CD14-positive monocyte (primary cell): ENCODE data around the gene CALD1. TPM values are rescaled to one million over a fixed set of nuclear protein-coding genes. Genes with fewer than 3 reads are reported as not detected.

Experiments used
- DNase-seq, 3 donors: peaks; one replicate each; pipeline ENCODE4 v3.0.0-alpha.2; 2011 to 2022
- H2AFZ ChIP-seq: 2 replicates; pipeline ENCODE4 v1.6.0; 2012; ENCODE audit warnings: mild to moderate bottlenecking, low read depth, low read length, inconsistent platforms; ENCODE audit not compliant: insufficient read depth, poor library complexity, severe bottlenecking
- H3K27ac ChIP-seq, 2 donors: 1 replicate in 1 of 2; 2 replicates in 1 of 2; pipeline ENCODE4 v1.5.1; 2012 to 2013; ENCODE audit warnings: low read length in 2 of 2, control low read depth in 1 of 2, inconsistent platforms in 1 of 2, low read depth in 1 of 2, mild to moderate bottlenecking in 1 of 2
- H3K27me3 ChIP-seq, 2 donors: one replicate each; pipeline versions ENCODE4 v1.6.0 to v1.6.1; 2011 to 2013; ENCODE audit warnings: low read length in 2 of 2; ENCODE audit not compliant: control insufficient read depth in 2 of 2, insufficient read depth in 2 of 2
- H3K36me3 ChIP-seq, 2 donors: replicated peaks in 1 of 2; 1 replicate in 1 of 2; 2 replicates in 1 of 2; pipeline versions ENCODE4 v1.5.1 to v1.6.1; 2012 to 2013; ENCODE audit warnings: low read length in 2 of 2, control low read depth in 1 of 2, inconsistent platforms in 1 of 2, mild to moderate bottlenecking in 1 of 2; ENCODE audit not compliant: insufficient read depth in 2 of 2, control insufficient read depth in 1 of 2
- H3K4me1 ChIP-seq, 2 donors: 1 replicate in 1 of 2; 2 replicates in 1 of 2; pipeline versions ENCODE4 v1.5.1 to v1.6.1; 2012 to 2013; ENCODE audit warnings: low read length in 2 of 2, control low read depth in 1 of 2, inconsistent platforms in 1 of 2, mild to moderate bottlenecking in 1 of 2, moderate library complexity in 1 of 2; ENCODE audit not compliant: insufficient read depth in 2 of 2, control insufficient read depth in 1 of 2
- H3K4me2 ChIP-seq: replicated peaks from 2 replicates; pipeline ENCODE3; 2012; ENCODE audit warnings: low read length, moderate library complexity, mild to moderate bottlenecking; ENCODE audit not compliant: poor library complexity, severe bottlenecking; ENCODE audit errors: extremely low read depth
- H3K4me3 ChIP-seq, 3 experiments: fragments of 200-600 bp in 1 of 3; sonication (generic) in 1 of 3; replicated peaks in 1 of 3; 1 replicate in 2 of 3; 2 replicates in 1 of 3; pipeline ENCODE4 v1.5.1; 2011 to 2013; ENCODE audit warnings: low read length in 3 of 3, mild to moderate bottlenecking in 3 of 3, control low read depth in 2 of 3, low read depth in 2 of 3, inconsistent platforms in 1 of 3, moderate library complexity in 1 of 3
- H3K79me2 ChIP-seq: 2 replicates; pipeline ENCODE4 v1.6.0; 2012; ENCODE audit warnings: mild to moderate bottlenecking, control low read depth, inconsistent platforms, low read length, moderate library complexity; ENCODE audit not compliant: insufficient read depth
- H3K9ac ChIP-seq: 2 replicates; pipeline ENCODE4 v1.6.0; 2017; ENCODE audit warnings: low read length, mild to moderate bottlenecking; ENCODE audit not compliant: insufficient read depth, poor library complexity, severe bottlenecking
- H3K9me3 ChIP-seq, 2 donors: replicated peaks in 1 of 2; 1 replicate in 1 of 2; 2 replicates in 1 of 2; pipeline versions ENCODE4 v1.5.1 to v1.6.1; 2012 to 2013; ENCODE audit warnings: low read length in 2 of 2, control low read depth in 1 of 2; ENCODE audit not compliant: control insufficient read depth in 1 of 2, insufficient read depth in 1 of 2
- H4K20me1 ChIP-seq: 2 replicates; pipeline ENCODE4 v1.6.0; 2012; ENCODE audit warnings: mild to moderate bottlenecking, low read length, control low read depth, moderate library complexity; ENCODE audit not compliant: insufficient read depth
- H3K27ac Mint-ChIP-seq, 7 donors: one replicate each; pipeline ENCODE4 v1.8.0; 2020; ENCODE audit warnings: mild to moderate bottlenecking in 7 of 7, mixed read lengths in 7 of 7, moderate library complexity in 6 of 7, inconsistent platforms in 2 of 7
- H3K27me3 Mint-ChIP-seq, 3 donors: one replicate each; pipeline ENCODE4 v1.8.0; 2021 to 2022; ENCODE audit warnings: low read depth in 3 of 3, mild to moderate bottlenecking in 3 of 3, mixed read lengths in 3 of 3, moderate library complexity in 3 of 3, inconsistent platforms in 1 of 3
- H3K36me3 Mint-ChIP-seq, 2 donors: one replicate each; pipeline ENCODE4 v1.8.0; 2020; ENCODE audit warnings: mixed read lengths in 2 of 2, inconsistent platforms in 1 of 2, mild to moderate bottlenecking in 1 of 2
- H3K4me1 Mint-ChIP-seq: one replicate; pipeline ENCODE4 v1.8.0; 2020; ENCODE audit warnings: mild to moderate bottlenecking, mixed read lengths
- H3K4me3 Mint-ChIP-seq, 2 donors: one replicate each; pipeline ENCODE4 v1.8.0; 2020; ENCODE audit warnings: mild to moderate bottlenecking in 2 of 2, mixed read lengths in 2 of 2, moderate library complexity in 1 of 2
- H3K9me3 Mint-ChIP-seq, 7 donors: one replicate each; pipeline ENCODE4 v1.8.0; 2020 to 2022; ENCODE audit warnings: mixed read lengths in 7 of 7, mild to moderate bottlenecking in 6 of 7, moderate library complexity in 6 of 7, inconsistent platforms in 2 of 7
- intact Hi-C, 2 donors: fragments of 100-400 bp; cut with micrococcal nuclease; formaldehyde crosslinking; loops; one replicate each; pipeline versions ENCODE4 v1.15.0 to v1.15.1; 2023
- polyA plus RNA-seq, 3 donors: library from polyadenylated mRNA; depleted of rRNA in 1 of 3; unstranded in 2 of 3; stranded (reverse) in 1 of 3; fragments of 300-500 nt in 2 of 3; fragments of >200 nt in 1 of 3; fragmentation: Illumina TruSeq in 2 of 3; gene quantifications; 1 replicate in 2 of 3; 2 replicates in 1 of 3; pipeline ENCODE4 v1.2.3, GENCODE V29; 2012 to 2021
- small RNA-seq: library from RNA; depleted of rRNA; stranded (forward); fragments of <200 nt; gene quantifications from one replicate; pipeline ENCODE3, GENCODE V24; 2012; ENCODE audit warnings: low read depth; ENCODE audit not compliant: insufficient read length
- TF ChIP-seq, protein P1 (sequence below): fragments of 200-600 bp; IDR thresholded peaks from one replicate; pipeline ENCODE4 v1.8.0; 2022; ENCODE audit warnings: antibody characterized with exemption, mild to moderate bottlenecking

CALD1 gene
- polyA plus RNA-seq, 3 donors: 0.18 TPM; not detected in 2

DNA sequence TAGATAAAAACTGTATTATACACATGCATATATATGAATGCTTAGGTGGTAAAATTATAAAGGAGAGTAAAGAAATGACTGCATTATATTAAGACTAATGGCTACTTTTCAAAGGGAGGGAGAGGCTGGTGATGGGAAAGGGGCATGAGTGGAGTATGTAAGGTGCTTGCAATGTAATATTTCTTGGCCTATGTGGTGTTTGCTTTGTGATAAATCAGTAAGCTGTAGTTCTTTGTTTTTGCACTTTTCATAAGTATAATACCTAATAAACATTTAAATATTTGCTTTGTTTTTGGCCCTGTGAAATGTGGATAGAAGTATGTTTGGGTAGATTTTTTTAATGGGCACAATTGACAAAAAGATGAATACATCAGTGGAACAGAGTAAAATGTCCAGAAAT is 232.8 kb downstream of the CALD1 start:
- no peaks in the 10 kb centered on the region for H3K36me3 ChIP-seq
- H3K4me1 ChIP-seq: no peaks in the 10 kb centered on the region
- no peak overlapping the region for H3K27ac ChIP-seq
- H3K27ac Mint-ChIP-seq: no peak overlapping the region
- H3K4me3 ChIP-seq: no peak overlapping the region
- no peak overlapping the region for H3K4me3 Mint-ChIP-seq
- H3K36me3 Mint-ChIP-seq: no peaks in the 10 kb centered on the region
- H3K79me2 ChIP-seq: no peaks in the 10 kb centered on the region
- H3K9me3 ChIP-seq: no peaks in the 10 kb centered on the region
- no peaks in the 10 kb centered on the region for H3K27me3 ChIP-seq
- no peak overlapping the region for H2AFZ ChIP-seq
- H3K4me2 ChIP-seq: no peak overlapping the region
- peaks cover 0 to 11% (median 2%) of the 10 kb centered on the region in 7 donors for H3K9me3 Mint-ChIP-seq
- H3K27me3 Mint-ChIP-seq: no peaks in the 10 kb centered on the region
- DNase-seq: no peak
- no peaks in the 10 kb centered on the region for H4K20me1 ChIP-seq
- H3K9ac ChIP-seq: no peak overlapping the region
- TF ChIP-seq, protein P1, sequence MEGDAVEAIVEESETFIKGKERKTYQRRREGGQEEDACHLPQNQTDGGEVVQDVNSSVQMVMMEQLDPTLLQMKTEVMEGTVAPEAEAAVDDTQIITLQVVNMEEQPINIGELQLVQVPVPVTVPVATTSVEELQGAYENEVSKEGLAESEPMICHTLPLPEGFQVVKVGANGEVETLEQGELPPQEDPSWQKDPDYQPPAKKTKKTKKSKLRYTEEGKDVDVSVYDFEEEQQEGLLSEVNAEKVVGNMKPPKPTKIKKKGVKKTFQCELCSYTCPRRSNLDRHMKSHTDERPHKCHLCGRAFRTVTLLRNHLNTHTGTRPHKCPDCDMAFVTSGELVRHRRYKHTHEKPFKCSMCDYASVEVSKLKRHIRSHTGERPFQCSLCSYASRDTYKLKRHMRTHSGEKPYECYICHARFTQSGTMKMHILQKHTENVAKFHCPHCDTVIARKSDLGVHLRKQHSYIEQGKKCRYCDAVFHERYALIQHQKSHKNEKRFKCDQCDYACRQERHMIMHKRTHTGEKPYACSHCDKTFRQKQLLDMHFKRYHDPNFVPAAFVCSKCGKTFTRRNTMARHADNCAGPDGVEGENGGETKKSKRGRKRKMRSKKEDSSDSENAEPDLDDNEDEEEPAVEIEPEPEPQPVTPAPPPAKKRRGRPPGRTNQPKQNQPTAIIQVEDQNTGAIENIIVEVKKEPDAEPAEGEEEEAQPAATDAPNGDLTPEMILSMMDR: no peak
- intact Hi-C loops: no loop called here
- no peaks in the 10 kb centered on the region for H3K4me1 Mint-ChIP-seq

Small RNA genes lying within 50 kb of the gene (small RNA-seq; reads per million reads assigned to genes)
- not detected for gene TUBB3P2

Other genes with a start within 250 kb of the CALD1 start
- gene AKR1B15, start 230.5 kb upstream of the CALD1 start, polyA plus RNA-seq: not detected
- gene BPGM, start 132.8 kb upstream of the CALD1 start, polyA plus RNA-seq: 10 to 100 TPM in 2 of 3 donors, 1 to 10 TPM in 1; 3.9 to 20.6 (median 18.4) TPM
- gene AGBL3, start 206.9 kb downstream of the CALD1 start, polyA plus RNA-seq: under 1 TPM; 0.03 to 0.20 (median 0.12) TPM